Esophagus muscularis mucosa (tissue), 4 donors: ENCODE results near the gene ABCC10.

Experiments
- CTCF ChIP-seq, 3 experiments: fragments of 200-600 bp in 2 of 3; fragments of 450-650 bp in 1 of 3; sonication (generic) in 2 of 3; IDR thresholded peaks; one replicate each; pipeline ENCODE4 v1.5.1; 2017 to 2019; ENCODE audit warnings: antibody characterized with exemption in 3 of 3, mild to moderate bottlenecking in 2 of 3, moderate library complexity in 1 of 3
- EP300 ChIP-seq: sonication (generic); formaldehyde crosslinking; IDR thresholded peaks from one replicate; pipeline ENCODE4 v1.6.1; 2017; ENCODE audit warnings: antibody characterized with exemption
- POLR2A ChIP-seq: fragments of 450-650 bp; IDR thresholded peaks from one replicate; pipeline ENCODE4 v1.6.1; 2017; ENCODE audit warnings: antibody characterized with exemption, moderate library complexity, mild to moderate bottlenecking, low read depth
- POLR2AphosphoS5 ChIP-seq, 2 donors: sonication (generic); formaldehyde crosslinking; IDR thresholded peaks; one replicate each; pipeline ENCODE4 v1.6.1; 2017; ENCODE audit warnings: antibody characterized with exemption in 2 of 2

GRCh38 chr6:43477235-43478007, 50.1 kb downstream of the ABCC10 start, which contains the start of gene TJAP1:
- TF ChIP-seq CTCF (IDR thresholded peaks at IDR 0.05) = no peak
- peak; percentile 94 for TF ChIP-seq POLR2AphosphoS5 (IDR thresholded peaks at IDR 0.05)
- TF ChIP-seq EP300 = no peak
- TF ChIP-seq POLR2A = peak; percentile 74
